Articular chondrocyte of knee joint (primary cell): Measurements from ENCODE around the gene ZNF761. TPM values are rescaled to one million over a fixed set of nuclear protein-coding genes. Genes with fewer than 3 reads are reported as not detected.

ENCODE experiments used
- small RNA-seq: library from RNA; depleted of rRNA; stranded (forward); fragments of <200 nt; gene quantifications from one replicate; pipeline ENCODE3, GENCODE V24; 2012
- total RNA-seq: library from RNA; depleted of rRNA; stranded (reverse); fragments of >200 nt; gene quantifications from 2 replicates; pipeline ENCODE4 v1.2.3, GENCODE V29; 2012

Gene ZNF761
- 12.9 and 16.6 TPM in 2 replicates for total RNA-seq

DNA sequence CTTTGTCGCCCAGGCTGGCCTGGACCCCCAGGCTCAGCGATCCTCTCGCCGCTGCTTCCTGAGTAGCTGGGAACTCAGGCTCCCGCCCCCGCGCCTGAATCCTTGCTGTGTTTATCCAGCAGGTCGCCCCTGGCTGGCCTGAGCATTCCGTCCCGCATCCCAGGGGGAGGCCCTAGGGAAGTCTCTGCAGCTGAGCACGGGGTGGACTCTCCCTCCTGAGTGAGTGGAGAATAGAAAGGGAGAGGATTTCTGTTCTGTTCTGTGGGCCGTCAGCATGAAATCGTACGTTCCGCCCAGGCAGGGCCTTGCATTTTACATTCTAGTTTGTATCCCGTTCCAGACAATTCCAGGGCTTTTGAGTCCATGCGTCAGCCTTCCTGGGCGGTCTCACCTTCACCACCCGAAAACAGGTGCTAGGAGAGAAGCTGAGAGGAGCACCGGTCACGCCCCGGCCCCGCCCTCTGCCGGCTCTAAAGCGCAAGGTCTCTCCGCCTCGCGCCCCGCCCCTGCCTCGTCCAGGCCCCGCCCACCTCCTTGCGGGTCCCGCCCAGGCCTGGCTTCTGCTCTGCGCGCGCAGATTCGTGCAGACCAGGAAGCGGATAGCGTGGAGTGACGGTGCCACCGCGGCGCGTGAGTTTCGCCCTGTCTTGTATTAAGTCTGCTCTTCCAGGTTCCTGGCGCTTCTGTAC is at the start of gene ZNF761:
ZNF761 (plus strand) TSS at position 586 of the 689 bp plus-strand sequence. CDS start 15,285 bp downstream, outside the sequence.

DNA sequence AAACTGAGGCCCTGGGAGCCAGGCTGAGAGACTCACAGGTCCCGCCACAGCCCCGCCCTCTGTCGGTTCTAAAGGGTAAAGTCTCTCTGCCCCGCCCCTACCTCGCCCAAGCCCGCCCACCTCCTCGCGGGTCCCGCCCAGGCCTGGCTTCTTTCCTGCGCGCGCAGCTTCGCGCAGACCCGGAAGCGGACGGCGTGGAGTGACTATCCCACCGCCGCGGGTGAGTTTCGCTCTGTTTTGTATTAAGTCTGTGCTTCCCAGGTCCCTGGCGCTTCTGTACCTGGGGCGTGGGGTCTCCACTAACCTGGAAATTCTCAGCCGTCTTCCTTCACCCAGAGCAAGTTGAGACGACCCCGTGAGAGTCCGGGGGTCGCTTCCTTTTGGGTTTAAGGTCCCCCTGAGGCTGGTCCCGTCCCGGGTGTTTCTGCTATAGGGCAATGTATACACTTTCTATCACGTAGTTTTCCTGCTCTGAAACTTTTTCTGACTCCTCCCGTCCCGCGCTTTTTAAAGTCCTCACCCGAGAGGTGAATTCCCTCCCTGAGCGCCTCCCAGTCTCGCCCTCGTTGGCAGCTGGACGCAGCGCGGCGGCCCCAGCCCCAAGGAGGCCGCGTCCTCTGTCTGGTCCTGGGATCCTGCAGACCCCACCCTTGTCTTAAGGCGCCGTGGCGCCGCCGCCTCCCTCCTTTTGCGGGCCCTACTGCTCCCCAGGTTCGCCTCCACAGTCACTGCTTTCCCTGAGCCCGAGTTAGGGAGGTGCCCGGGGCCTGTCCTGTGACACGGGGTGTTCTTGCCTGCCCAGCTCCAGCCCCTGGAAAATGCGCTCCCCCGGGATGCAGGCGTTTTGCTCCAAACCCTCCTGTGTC is 36.6 kb upstream of the ZNF761 start, which contains the start of gene ZNF765:
ZNF765 (plus strand) TSS at position 176 of the 866 bp plus-strand sequence. CDS start 2,867 bp downstream, outside the sequence.

DNA sequence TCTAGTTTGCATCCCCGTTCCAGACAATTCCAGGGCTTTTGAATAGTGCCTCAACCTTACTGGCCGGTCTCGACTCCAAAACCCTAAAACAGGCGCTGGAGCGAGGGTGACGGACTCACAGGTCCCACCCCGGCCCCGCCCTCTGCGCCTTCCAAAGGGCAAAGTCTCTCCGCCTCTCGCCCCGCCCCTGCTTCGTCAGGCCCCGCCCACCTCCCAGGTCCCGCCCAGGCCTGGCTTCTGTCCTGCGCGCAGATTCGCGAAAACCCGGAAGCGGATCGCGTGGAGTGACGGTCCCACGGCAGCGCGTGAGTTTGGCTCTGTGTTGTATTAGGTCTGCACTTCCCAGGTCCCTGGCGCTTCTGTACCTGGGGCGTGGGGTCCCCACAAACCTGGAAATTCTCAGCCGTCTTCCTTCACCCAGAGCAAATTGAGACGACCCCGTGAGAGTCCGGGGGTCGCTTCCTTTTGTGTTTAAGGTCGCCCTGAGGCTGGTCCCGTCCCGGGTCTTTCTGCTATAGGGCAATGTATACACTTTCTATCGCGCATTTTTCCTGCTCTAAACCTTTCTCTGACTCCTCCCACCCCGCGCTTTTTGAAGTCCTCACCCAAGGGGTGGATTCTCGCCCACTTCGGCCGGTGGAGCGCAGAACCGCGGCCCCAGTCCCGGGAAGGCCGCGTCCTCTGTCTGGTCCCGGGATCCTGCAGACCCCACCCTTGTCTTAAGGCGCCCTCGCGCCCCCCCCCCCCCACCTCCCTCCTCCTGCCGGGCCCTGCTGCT is 35.9 kb downstream of the ZNF761 start, which contains the start of gene ZNF813:
ZNF813 (plus strand) TSS at position 249 of the 778 bp plus-strand sequence. CDS start 16,090 bp downstream, outside the sequence.

Small RNA genes within 50 kb of the gene (small RNA-seq; reads per million reads assigned to genes)
- not detected for gene RPL39P36

Other genes with a start within 250 kb of the ZNF761 start
- 3.0 and 6.5 TPM in 2 replicates for gene ZNF665, start 238.6 kb upstream of the ZNF761 start, total RNA-seq
- gene ZNF677, start 177.1 kb upstream of the ZNF761 start, total RNA-seq = 19.9 and 22.5 TPM in 2 replicates
- not detected in 2 replicates for gene VN1R2, start 173.7 kb upstream of the ZNF761 start, total RNA-seq
- gene VN1R4, start 164.3 kb upstream of the ZNF761 start, total RNA-seq = not detected in 2 replicates
- gene ZNF845, start 98.2 kb upstream of the ZNF761 start, total RNA-seq = 9.0 and 11.1 TPM in 2 replicates
- 6.4 and 9.1 TPM in 2 replicates for gene ZNF525, start 66.3 kb upstream of the ZNF761 start, total RNA-seq
- gene ZNF765, start 36.8 kb upstream of the ZNF761 start, total RNA-seq = 12.8 and 14.9 TPM in 2 replicates
- gene ZNF813, start 35.7 kb downstream of the ZNF761 start, total RNA-seq = 4.4 and 4.9 TPM in 2 replicates
- 19.5 and 26.8 TPM in 2 replicates for gene ZNF331, start 106.2 kb downstream of the ZNF761 start, total RNA-seq
- not detected in 2 replicates for gene DPRX, start 200.0 kb downstream of the ZNF761 start, total RNA-seq